ENCODE measurements around the gene MTMR3.
"Not testable (repeated sequence)": the region's sequence is repeated elsewhere in the genome, so short reads cannot be mapped to it uniquely, and the experiment has no call there.

The MTMR3 gene

DNA sequence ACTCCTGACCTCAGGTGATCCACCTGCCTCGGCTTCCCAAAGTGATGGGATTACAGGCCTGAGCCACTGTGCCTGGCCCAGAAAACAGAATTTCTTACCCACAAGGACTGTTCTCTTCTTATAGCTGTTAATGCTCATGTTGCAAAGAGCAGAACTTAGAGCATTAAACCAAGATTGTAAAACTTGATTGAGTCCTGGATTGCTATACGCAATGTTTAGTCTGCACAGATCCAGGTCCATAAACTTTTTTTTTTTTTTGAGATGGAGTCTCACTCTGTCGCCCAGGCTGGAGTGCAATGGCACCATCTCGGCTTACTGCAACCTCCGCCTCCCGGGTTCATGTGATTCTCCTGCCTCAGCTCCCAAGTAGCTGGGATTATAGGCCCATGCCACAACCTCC is 178.1 kb downstream of the MTMR3 start:
- not testable (repeated sequence) for DNase-seq

DNA sequence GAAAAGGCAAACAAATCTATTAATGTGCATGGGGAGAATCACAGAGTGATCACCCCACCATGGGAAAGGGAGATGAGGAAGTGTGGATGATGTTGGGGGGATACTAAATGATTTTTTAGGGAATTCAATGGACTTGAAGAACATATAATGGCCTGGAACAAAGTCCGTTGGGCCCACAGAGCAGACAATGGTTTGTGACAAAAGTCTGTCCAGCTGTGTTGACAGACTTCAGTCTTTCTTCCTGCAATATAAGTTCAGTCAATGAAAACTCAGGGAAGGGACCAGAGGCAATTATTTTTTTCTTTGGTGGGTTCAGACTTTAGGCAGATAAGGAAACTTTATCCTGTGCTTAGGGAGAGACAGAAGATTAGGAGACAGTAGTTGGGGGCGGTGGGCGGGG is 179.3 kb downstream of the MTMR3 start:
- DNase-seq: no peak

DNA sequence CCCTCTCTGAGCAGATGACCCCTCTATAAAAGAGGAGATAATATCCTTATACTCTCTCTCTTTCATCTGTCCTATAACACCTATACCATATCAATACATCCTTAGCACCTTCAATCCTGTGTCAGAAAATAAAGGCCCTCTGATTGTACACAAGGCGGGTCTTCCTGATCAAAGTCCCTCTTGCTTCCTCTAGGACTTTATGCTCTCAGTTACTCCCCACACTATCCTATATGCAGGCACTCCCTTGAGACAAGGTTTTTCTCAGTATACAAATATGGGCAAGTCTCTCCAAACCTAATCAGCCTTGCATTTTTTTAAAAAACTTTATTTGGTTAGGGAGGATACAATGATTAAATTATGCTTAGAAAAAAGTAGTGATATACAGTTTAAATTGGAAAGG is 180.0 kb downstream of the MTMR3 start:
- no peak for DNase-seq

DNA sequence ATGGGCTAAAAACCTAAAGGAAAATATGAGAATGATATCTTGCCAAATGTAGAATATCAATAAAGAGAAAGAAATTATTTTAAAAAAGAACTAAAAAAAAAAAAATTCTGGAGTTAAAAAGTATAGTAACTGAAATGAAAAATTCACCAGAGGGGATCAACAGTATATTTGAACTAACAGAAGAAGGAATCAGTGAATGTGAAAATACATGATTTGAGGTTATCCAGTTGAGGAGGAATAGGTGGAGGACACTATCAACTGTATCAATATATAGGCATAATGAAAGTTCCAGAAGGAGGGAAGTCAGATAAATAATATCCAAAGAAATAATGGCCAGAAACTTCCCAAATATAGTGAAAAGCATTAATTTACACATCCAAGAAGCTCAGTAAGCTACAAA is 181.2 kb downstream of the MTMR3 start:
- DNase-seq: no peak

DNA sequence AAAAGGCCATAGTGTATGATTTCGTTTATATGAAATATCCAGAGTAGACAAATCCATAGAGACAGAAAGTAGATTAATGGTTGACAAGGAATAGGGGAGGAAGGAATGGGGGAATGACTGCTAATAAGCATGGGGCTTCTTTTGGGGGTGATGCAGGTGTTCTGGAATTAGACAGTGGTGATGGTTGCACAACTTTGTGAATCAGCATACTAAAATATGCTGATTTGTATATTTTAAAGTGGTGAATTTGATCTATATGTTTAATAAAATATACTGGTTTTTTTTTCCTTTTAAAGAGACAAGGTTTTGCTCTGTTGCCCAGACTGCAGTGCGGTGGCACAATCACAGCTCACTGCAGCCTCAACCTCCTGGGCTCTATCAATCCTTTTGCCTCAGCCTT is 190.8 kb downstream of the MTMR3 start:
- no peak for DNase-seq

DNA sequence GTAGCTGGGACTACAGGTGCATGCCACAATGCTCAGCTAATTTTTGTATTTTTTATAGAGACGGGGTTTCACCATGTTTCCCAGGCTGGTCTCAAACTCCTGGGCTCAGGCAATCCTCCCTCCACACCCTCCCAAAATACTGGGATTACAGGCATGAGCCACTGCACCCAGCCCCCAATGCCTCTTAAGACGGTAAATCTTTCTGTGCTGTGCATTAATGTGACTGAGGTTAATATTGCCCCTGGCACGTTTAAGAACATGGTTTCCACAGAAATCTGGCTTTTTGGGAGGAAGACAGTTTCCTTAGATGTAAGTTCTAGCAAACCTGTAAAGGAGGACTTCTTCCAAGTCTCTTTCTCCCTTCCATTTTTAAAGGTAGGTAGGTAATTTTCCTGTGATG is 191.2 kb downstream of the MTMR3 start:
- DNase-seq: no peak

DNA sequence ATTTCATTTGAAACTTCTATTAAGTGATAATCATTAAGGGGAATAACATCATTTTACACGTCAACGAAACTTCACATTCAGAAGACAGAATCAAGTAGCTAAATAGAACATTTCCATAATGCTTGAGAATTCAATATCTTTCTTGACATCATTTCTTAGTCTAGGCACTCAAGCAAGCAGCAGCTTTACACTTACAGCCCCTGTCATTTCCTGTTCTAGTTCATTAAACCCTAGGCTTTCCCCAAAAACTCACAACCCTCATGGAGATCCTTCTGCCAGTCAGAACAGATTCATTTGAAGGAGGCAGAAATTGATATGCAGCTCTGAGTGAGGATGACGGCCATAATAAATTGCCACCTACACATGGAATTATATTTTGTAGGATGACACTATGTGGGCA is 192.0 kb downstream of the MTMR3 start:
- DNase-seq: no peak

DNA sequence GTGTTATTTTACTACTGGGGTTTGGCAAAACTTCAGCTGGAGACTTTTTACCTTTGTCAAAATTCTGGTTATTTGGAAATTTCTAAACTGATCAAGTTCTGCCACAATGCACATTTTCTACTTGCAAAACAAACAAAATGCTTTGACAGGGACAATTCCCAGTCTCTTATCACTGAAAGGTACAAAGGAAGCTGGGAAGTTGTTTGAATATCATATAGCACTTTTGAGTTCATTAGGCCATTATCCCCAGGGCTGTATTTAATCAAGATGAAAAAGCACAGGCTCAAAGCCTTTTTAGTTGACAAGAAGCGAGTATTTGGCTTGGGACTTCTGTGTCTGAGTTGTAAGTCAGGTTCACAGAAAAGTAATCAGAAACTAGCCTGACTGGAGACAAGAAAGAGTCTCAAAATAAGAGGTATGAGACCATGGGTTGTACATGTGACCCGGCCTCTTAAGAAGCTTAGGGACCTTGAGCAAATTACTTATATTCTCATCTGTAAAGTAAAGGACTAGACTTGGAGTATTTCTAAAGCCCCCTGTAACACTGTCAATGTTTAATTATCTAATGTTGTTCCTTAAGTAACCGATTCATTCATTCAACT is 194.4 kb downstream of the MTMR3 start:
- no peak for DNase-seq

DNA sequence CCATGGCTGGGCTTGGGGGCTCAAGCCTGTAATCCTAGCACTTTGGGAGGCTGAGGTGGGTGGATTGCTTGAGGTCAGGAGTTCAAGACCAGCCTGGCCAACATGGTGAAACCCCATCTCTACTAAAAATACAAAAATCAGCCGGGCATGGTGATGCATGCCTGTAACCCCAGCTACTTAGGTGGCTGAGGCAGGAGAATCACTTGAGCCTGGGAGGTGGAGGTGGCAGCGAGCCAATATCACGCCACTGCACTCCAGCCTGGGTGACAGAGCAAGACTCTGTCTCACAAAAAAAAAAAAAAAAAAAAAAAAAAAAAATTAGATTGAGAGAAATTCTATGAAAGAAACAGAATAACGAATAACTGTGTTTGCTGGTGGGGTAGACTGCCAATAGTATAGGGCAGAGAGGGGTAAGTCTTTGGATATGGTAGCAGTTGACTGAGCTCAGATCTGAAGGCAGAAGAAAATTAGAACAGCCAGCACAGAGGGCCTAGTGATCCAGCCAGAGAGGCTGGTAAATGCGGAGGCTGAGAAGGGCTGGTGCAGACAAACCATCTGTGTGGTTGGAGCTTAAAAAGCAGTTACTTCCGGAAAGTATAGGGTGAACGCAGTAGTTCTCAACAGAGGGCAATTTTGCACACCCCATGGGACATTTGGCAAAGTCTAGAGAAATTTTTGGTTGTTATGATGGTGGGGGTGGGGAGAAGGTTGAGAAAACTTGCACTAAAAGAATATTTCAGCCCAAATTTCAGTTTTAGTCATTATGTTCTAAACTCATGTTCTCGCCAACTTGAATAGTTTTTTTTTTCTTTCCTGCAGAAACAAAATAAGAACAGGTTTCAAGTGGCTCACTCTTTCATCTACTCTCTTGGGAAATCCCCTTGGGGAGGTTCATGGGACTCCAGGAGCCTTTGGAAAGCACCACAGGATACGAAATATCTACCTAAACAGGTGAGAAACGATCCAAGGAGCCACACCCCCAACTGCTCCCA is 195.6 kb downstream of the MTMR3 start:
- DNase-seq: peak; percentile 15

DNA sequence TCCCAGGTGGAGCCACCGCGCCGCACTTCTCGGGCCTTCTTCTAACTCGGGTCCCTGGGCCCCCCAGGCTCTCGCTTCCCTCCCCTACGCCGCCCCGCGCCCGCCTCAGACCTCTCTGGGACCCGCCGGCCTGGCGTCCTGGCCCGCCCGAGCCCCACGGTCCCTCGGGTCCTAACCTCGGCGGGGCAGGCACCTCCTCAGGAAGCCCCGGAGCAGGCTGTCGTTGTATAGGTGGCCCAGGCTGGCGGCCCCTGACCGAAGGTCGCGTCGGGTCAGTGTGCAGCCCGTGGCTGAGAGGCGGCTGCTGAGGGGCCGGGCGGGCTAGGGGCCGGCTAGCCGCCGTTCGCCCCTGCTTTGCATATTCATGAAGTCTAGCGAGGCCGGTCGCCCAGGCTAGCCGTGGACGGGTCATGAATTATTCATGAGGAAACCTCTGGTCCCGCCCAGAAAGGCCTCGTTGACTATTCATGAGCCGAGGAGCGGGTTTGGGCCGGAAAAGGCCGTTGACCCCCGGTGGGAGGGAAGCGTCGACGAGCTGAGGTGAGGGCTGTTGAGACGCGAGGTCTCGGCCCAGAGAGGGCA is 197.1 kb downstream of the MTMR3 start, which contains the start of gene HORMAD2:
HORMAD2 (plus strand) TSS at position 513 of the 582 bp plus-strand sequence. CDS start 13,489 bp downstream, outside the sequence.
- DNase-seq: no peak
